ENCODE measurements around the gene DROSHA.

The DROSHA gene

DNA sequence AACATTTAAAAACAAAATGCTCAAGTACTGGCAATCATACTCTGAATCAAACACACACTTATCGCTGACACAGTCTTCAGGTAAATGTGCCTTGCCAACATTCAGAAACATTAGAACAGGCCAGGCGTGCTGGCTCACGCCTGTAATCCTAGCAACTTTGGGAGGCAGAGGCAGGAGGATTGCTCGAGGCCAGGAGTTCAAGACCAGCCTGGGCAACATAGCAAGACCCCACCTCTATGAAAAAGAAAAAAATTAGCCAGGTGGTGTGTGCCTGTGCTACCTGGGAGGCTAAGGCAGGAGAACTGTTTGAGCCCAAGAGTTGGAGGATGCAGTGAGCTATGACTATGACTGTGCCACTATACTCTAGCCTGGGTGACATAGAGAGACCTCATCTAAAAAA is 20.6 kb downstream of the DROSHA start:
- DNase-seq = no peak

DNA sequence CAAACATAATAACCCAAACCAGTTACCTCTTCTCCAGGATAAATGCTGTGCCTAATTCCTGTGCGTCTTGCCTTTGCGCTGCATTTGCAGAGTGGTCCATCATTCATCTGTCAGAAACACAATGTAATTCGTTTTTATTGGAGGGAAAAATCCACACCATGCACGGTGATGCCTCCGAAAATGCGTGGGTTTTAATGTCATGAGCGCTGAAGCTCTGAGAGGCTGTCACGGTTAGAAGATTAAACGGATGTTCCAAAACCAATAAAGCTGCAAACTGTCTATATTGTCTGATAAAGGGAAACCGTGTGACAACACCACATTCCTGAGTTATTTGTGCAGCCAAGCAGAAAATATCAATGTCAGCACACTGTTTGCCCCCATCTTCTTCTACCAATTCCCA is 27.4 kb downstream of the DROSHA start:
- DNase-seq = no peak

DNA sequence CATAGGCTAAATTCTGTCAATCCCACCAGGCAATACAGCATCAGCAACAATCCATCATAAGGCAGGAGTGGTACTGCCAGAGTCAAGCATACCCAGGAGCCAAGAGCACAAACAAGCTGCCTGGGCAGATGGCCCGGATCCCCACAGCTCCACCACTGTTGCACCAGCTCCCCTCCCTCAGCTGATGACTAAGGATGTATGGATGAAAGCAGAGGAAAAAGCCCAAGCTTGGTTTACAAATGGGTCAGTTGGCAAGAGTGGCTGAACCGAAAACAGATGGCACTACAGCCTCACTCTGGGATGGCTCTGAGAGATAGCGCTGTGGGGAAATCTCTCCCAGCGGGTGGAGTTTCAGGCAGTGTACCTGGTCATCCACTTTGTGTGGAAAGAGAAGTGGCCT is 29.4 kb downstream of the DROSHA start:
- no peak for DNase-seq

DNA sequence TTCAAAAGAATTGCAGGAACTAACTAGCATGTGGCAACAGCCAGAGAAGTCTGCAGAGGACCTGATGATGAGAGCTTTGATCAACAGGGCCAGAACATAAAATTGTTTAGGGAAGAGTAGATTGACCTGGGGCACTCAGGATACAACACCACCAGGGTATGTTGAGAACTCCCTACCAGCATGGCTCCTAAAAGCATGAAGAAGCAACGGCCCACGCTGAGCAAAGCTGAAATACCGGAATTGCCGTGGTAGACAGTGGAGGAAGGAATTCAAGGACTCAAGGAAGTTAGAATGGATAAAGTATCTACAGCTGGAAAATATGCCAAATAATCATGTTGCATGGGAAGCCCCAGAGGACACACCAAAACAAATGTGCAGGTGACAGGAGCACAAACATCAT is 31.6 kb downstream of the DROSHA start:
- DNase-seq = no peak

DNA sequence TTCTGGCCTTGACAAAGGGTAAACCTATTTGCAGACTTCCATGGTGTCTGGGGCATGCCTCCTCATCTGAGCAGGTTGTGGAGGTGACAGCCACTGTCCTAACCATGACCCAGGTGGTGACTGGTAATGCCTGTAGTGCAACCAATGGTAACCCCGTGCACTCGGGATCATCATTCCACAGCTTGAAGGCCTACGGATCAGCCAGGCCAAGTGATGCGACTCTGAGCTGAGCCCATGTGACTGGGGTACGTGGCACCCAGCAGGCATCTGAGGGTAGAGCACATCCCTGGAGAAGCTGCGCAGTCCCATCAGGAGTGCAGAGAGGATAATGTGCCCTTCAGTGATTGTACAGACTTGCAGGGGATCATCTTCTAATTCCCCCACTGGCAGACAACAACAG is 35.0 kb downstream of the DROSHA start:
- DNase-seq = no peak

DNA sequence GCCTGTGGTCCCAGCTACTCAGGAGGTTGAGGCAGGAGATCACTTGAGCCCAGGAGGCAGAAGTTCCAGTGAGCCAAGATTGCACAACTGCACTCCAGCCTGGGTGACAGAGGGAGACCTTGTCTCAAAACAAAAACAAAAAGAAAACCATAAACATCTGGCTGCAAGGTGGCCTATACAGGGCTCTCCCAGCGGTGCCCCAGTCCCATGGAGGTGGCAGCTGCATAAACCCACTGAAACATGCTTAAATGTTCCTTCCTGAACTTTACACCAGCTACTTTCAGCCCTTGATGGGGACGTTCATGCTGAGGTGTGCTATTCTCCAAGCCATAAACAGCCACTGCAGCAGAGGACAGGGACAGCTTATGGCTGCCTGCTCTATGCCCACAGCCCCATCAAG is 35.6 kb downstream of the DROSHA start:
- no peak for DNase-seq

DNA sequence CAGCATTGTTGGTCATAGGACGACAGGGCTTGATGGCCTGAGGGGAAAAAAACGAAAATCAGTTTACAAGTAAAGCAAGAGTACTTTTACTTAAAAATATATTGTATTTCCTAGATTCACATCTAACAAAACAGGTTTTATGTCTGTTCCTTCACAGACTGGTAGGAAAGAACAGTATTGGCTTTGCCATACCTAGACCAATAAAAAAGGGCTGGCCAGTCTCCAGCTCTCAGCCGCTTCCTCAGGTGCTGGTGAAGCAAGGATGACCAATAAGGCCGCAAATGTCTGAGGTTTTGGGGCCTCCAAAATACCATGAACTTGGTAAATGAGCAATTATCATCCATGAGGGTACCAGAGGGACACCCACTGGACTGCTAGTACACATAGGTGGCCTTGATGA is 36.6 kb downstream of the DROSHA start:
- no peak for DNase-seq

DNA sequence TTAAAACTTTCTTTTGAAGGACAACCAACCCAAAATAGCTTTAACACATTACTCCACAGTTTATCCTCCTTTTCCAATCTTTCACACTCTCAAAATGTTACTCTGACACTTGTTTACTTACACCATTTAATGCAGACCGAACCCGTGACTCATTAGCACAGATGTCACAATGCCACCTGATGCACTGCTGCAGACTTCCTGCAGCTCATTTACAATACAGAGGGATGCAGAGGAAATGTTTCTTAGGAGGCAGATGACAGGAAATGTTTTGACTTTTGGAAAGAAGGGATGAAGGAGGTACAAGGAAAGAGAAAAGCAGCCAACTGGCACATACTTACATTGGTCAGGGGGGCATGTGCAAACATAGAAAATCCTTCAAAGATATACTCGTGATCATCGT is 39.0 kb downstream of the DROSHA start:
- DNase-seq = no peak

DNA sequence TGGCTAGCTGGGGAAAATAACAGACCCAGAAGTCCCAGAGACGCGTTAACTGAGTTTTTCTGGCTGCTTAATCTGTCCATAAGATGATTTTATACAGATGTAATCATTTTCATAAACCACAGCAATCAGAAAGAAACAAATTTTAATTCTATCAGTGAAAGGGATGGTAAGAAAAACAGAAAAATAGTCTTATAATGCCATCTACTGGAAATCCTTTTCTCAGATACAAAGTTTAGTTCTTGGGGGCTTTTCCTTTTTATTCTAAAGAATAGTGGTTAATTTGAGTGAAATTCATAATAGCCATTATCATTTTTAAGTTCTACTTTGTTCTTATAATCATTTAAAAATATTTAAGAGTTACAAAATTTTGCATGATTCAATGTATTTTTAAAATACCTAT is 44.4 kb downstream of the DROSHA start:
- DNase-seq = no peak

DNA sequence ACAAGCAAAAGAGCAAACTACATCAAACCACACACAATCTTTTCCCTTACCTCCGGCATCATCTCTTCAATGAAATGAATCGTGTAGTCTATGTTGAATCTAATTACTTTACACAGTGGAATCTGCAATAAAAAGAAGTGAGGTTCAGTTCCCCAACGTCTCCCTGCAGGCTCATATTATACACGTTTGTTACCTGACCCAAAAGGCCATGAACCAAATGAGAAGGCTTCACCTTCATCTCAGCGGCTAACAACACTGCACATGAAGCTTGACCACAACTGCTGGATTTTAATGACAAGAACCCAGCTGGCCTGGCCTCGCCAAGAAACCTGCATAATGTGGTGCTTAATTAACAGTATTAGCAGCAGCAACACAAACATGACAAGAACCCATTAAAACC is 45.5 kb downstream of the DROSHA start:
- no peak for DNase-seq

DNA sequence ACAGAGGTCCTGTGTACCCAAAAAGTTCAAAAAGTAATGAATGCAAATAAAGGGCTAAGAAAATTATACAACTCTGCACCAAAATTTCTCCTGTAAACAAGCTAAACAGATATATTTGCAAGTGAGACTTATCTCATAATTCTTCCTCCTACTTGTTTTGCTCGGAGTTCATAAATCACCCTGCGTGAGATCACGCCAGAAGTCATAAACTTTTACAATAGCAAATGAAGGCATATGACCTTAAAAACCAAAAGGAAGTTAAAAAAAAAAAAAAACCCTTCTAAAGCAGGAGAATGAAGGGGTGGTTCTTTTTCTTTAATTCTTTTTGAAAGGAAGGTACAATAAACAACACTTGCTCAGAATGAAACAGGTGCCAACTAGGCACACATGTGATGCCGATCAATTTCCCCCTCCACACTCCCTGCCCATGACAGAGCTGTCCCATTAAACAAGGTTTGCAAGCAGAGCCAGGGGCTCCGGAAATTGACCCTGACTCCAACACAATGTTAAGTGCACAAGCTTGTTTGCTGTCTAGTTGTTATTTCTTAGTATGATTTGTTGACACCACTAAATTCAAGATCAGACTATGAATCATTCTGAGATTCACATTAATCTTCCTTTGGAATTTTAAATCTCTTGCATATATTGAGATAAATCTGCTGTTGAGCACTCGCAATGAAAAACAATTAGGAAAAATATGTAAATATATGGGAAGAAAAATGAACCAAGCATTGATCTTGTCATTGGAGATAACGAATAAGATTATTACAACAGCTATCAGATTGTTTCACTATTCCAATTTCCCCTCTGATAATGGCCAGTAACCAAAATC is 46.3 kb downstream of the DROSHA start:
- DNase-seq = no peak

DNA sequence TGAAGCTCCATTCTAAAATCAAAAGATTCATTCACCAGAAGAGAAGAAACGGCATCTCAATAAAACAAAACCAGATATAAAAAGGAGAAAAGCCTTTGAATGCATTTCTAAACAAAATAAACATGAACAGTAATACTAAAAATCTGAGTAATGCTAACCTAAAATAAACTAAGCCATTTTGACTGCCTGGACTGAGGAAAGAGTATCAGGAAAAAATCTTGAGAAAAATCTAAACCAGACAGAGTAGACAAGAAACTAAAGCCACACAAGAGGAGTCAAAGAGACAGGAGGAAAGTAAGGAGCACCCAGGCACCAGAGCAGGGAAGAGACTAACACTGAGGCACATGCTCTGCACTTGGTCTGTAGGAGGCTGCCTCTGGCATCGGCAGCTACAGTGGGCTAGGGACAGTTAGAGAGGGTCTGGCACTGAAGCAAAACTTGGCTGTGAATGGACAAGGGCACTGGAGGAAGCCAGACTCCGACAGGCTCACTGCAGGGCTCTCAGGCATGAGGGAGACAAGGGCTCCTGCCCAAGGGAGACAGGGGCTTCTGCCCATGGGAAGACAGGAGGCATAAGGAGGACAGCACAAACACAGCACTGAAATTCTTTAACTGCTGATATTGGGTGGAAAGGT is 50.2 kb downstream of the DROSHA start:
- DNase-seq = no peak

DNA sequence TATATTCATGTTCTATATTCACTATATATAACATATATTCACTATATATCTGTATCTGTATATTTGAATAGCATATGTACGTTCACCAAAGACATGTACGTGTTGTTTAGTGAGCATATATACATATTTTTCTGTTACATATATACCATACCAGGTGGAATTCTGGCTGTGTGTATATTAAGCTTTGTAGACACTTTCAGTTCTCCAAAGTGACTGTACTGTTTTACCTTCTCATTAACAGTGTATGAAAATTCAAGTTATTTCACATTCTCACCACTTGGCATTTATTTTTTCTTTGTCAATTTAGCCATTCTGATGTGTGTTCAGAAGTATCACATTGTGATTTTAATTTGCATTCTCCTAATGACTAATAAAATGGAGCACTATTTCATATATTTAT is 52.2 kb downstream of the DROSHA start:
- DNase-seq = no peak

DNA sequence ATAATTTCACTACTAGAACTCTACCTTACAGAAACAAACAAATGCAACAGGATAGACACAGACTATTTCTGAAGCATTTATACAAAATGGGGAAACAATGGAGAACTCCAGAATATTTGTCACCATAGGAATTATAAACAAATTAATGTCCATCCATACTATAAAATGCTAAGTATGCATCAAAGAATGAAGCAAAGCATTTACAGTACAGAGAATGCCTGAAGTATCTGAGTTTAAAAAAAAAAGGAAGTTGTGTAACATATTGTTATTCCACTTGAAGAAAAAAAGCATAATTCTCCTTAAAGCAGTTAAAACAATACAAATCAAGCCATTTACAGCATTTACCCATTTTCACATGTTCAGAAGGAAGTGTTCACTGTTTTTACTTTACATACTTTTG is 53.0 kb downstream of the DROSHA start:
- DNase-seq = no peak

DNA sequence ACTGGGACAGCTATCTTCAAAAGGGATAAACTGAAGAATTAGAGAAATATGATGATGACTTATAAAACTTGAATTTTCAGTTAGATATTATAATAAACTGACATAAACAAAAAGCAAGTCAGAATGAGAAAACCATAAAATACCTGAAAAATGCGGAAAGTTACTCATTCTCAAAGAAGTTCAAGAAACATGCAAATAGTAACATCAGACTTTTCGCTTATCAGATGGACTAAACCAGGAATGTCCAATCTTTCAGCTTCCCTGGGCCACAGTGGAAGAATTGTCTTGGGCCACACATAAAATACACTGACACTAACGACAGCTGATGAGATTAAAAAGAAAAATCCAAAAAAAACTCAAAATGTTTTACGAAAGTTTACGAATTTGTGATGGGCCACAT is 53.9 kb downstream of the DROSHA start:
- no peak for DNase-seq

DNA sequence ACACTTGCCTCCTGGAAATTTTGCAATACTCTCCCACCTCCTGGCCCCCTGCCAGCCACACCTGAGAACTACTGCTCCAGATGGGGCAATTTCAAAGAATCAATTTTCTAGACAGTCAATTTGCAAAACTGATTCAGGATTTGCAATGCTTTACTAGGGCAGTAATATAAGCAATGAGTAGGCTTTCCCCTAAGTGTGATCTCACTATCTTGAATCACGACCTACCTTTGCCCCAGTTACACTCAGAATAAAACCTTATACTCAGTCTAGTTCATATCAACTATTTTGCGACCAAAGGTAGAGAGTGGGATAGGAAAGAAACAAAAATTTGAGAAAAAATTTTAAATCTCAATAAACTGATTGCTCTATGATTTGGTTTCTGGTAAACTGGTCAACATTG is 54.4 kb downstream of the DROSHA start:
- no peak for DNase-seq

DNA sequence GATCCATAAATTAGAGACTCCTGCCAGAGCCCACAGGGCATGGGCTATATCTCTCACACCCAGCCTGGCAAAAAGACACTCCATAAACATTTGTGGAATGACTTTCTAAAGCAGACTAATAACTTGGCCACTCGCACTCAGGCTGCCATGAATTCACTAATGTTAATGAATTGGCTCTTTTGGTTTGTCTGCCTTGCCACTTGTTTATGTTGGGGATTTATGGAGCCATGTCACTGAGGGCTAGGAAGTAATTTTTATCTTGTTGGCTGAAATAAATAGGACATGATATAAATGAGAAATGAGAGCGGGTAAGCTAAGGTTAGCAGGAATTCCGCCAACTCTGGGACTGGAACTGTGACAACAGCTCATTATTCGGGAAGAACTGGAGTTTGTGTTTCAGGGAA is 55.2 kb downstream of the DROSHA start:
- no peak for DNase-seq

DNA sequence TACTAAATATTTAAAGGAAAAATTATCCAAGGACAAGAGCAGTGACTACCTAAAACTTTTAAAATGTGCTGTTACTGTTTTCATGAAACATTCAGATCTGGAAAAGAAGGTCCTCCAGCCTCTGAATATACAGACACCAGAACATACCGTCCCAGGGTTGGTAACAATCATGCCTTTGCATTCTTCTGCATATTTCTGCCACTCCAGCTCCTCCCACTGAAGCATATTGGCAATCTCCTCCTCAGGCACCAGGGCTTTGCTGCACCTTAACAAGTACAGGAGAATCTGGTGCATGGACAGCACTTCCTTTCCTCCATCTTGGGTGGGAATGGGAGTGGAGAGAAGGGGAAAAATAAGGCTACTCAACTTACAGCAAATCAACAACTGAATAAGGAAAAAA is 60.0 kb downstream of the DROSHA start:
- DNase-seq = no peak

DNA sequence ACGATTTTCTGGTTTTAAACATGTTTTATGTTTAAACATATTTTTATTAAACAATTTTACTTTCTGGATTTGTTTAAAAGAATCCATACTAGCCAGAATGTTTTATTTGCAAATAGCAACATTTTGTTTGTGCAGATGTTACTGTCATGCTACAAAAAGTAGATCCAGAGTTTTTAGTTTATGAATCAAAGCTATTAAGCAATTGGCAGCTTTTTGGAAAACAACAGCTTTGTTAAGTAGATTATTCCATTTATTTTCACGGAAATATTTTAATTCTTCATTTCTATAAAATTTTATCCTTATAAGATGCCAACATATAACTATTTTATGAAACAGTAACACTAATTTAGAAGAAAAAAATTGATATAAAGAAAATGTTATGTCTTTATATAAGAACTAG is 60.9 kb downstream of the DROSHA start:
- DNase-seq = no peak

DNA sequence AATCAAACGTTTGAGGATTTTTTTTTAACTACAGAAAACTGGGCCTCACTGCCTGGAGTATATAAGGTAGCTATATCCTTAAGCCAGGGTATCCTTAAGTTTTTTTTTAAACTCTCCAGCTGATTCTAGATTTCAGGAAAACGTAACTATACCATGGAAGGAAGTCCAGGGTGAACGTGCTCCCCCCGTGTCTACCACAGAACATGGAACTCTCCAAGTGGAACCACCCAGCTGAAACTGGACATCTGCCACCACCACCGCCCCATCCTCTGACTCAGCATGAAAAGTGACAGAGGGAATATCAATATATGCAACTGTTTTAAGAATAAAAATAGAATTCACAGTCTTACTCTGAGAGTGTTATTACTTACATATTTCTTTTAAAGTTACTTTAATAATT is 61.3 kb downstream of the DROSHA start:
- no peak for DNase-seq

DNA sequence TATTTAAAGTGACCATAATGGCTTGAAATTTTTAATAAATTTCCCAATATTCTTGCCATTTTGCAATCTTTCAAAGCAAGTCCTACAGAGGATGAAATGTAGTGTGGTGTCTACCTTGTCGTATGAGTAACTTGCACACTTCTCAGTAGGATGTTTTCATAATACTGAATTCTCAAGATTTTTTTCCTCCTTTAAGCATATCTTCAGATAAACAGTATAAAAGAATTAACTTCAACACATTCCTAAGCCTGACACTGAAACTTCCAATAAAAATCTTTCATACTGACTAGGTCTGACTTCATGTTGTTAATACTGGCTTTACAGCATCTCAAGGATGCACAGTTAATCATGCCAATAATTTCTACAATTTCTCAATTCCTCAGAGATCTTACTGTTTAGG is 62.0 kb downstream of the DROSHA start:
- no peak for DNase-seq

DNA sequence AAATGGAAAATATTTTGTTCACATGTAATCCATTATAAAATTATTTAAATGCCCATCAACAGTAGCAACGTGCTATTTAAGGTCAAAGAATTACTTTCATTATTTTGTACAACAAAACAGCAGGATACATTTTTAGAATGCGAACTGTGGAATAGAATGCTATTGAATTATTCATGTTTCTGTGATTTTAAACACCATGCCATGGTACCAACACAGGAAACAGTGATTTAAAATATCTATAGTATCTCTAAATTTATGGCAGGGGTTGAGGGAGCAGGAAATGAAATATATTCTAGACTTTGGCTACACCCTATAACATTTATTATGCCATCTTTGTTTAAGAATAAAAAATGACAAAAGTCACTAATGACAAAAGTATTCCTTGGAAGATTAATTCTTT is 62.4 kb downstream of the DROSHA start:
- no peak for DNase-seq

DNA sequence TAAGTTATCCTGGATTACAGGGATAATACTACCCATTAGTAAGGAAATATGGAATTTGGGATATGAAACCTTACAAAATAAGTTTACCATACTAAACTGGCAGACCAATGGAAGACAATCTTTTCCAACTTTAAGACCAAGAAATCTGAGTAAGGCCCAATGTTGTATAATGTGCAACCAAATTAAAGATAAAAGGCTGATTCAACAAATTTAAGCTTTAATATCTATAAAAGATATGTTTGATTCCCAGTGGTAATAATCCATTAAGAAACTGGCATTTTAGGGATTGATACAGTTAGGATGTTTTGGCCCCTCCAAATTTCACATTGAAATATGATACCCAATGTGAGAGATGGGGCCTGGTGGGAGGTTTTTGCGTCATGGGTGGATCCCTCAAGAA is 66.6 kb downstream of the DROSHA start:
- no peak for DNase-seq

DNA sequence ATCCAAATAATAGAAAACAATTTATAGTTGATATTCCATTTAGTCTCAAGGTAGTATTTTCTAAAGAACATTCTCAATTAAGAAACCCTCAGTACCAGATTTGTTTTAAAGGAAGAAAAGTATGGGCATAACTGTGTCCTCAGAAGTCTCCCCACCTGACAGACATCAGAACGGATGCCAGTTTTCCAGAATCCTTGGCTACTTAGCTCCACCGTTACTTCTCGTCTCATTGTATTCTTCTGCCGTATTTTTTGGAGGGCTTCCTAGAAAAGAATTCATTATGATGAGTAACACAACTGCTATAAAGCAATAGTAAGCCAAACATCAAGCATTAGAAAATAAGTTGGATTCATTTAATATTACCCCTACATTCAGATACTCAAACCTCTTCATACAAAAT is 67.8 kb downstream of the DROSHA start:
- DNase-seq = no peak

DNA sequence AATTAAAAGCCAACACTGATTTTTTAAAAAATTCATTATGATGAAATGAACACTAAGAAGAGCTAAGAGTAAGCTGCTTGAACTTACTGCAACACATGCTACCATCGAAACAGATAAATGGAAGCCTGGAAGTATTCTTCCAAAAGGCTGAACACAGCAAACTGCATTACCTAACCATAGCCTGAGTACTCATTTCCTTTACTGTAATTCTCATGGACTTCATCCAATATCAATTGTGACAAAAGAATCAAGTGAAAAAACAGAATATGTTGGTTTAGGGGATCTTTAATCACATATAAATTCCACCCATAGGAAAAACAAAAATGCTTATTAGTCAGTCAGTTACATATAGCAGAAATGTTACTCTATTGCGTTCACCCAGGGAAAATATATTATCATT is 68.5 kb downstream of the DROSHA start:
- no peak for DNase-seq
